DOHH2 (cell line): ENCODE data around the gene FGF22.
"Not testable (repeated sequence)": the region's sequence is repeated elsewhere in the genome, so short reads cannot be mapped to it uniquely, and the experiment has no call there.

Experiments used
- EZH2phosphoT487 ChIP-seq: fragments of 200-600 bp; sonication (generic); IDR thresholded peaks from 2 replicates; pipeline ENCODE4 v1.6.1; 2017; ENCODE audit warnings: borderline replicate concordance, mild to moderate bottlenecking, antibody characterized with exemption, low read length, moderate library complexity, mixed read lengths
- TF ChIP-seq, protein P1 (sequence below): fragments of 200-600 bp; sonication (generic); IDR thresholded peaks from one replicate; pipeline ENCODE4 v1.5.1; 2014; ENCODE audit warnings: antibody characterized with exemption, mild to moderate bottlenecking, low read depth, low read length; ENCODE audit not compliant: poor library complexity, severe bottlenecking

DNA sequence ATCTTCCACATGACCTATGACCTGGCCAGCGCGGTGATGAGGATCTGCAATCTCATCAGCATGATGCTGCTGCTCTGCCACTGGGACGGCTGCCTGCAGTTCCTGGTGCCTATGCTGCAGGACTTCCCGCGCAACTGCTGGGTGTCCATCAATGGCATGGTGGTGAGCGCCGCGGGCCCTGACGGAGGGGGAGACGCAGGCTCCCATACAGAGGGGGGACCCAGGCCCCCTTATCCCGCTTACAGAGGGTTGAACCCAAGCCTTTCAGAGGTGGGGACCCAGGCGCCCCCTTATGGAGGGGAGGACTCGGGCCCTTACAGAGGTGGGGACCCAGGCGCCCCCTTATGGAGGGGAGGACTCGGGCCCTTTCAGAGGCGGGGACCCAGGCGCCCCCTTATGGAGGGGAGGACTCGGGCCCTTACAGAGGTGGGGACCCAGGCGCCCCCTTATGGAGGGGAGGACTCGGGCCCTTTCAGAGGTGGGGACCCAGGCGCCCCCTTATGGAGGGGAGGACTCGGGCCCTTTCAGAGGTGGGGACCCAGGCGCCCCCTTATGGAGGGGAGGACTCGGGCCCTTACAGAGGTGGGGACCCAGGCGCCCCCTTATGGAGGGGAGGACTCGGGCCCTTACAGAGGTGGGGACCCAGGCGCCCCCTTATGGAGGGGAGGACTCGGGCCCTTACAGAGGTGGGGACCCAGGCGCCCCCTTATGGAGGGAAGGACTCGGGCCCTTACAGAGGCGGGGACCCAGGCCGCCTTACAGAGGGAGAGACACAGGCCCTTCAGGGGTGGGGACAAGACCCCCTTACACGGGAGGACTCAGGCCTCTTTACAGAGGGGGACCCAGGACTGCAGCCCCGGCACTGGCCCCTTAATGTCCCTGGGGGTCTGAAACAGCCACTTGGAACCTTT is 34.4 kb upstream of the FGF22 start:
- TF ChIP-seq, protein P1, sequence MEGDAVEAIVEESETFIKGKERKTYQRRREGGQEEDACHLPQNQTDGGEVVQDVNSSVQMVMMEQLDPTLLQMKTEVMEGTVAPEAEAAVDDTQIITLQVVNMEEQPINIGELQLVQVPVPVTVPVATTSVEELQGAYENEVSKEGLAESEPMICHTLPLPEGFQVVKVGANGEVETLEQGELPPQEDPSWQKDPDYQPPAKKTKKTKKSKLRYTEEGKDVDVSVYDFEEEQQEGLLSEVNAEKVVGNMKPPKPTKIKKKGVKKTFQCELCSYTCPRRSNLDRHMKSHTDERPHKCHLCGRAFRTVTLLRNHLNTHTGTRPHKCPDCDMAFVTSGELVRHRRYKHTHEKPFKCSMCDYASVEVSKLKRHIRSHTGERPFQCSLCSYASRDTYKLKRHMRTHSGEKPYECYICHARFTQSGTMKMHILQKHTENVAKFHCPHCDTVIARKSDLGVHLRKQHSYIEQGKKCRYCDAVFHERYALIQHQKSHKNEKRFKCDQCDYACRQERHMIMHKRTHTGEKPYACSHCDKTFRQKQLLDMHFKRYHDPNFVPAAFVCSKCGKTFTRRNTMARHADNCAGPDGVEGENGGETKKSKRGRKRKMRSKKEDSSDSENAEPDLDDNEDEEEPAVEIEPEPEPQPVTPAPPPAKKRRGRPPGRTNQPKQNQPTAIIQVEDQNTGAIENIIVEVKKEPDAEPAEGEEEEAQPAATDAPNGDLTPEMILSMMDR = peak; percentile 85
- TF ChIP-seq EZH2phosphoT487 = not testable (repeated sequence)
